SK-N-SH treated with all-trans-retinoic acid at 6 μM for 48 hours (cell line): ENCODE measurements around the gene CYB561.

Experiments
- ISL1 ChIP-seq: fragments of 250-450 bp; sonication (Bioruptor Pico); IDR thresholded peaks from 2 replicates; pipeline ENCODE4 v2.1.2; 2022; ENCODE audit warnings: mild to moderate bottlenecking, moderate library complexity
- OSR1 ChIP-seq: fragments of 250-450 bp; sonication (Bioruptor Pico); IDR thresholded peaks from 2 replicates; pipeline ENCODE4 v1.8.0; 2022; ENCODE audit warnings: moderate library complexity, mild to moderate bottlenecking, inconsistent platforms
- RARB ChIP-seq: fragments of 250-450 bp; sonication (Bioruptor Pico); IDR thresholded peaks from 2 replicates; pipeline ENCODE4 v1.8.0; 2021; ENCODE audit warnings: mild to moderate bottlenecking, moderate library complexity
- ZC3H10 ChIP-seq: fragments of 250-450 bp; sonication (Bioruptor Pico); IDR thresholded peaks from 2 replicates; pipeline ENCODE4 v1.5.1; 2021; ENCODE audit warnings: mild to moderate bottlenecking, moderate library complexity
- TF ChIP-seq, protein P1 (sequence below): fragments of 250-450 bp; sonication (Bioruptor Pico); IDR thresholded peaks from 2 replicates; pipeline ENCODE4 v1.8.0; 2020; ENCODE audit warnings: mild to moderate bottlenecking, moderate library complexity, borderline replicate concordance
- TF ChIP-seq, protein P2 (sequence below): fragments of 250-450 bp; sonication (Bioruptor Pico); IDR thresholded peaks from 2 replicates; pipeline ENCODE4 v1.8.0; 2021; ENCODE audit warnings: low read depth, mild to moderate bottlenecking, moderate library complexity, borderline replicate concordance

DNA sequence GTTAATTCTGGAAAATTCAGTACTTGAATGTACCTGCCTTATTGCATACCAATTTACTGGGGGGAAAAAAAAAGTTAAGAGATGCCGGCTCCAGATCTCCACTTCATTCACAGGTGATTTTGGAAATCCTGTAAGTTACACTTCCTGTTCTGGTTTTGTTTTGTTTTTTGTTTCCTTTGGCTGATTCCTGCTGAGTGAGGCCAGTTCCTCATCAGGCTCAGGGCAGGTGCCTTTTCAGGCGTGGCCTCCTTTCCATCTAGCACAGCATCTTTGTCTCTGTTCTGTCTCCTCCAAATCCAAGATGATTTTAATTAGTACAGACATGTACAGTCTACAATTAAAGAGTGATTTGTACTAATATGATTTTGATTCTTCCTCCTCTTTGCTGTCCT, 19.2 kb downstream of the CYB561 start:
- TF ChIP-seq, protein P1, sequence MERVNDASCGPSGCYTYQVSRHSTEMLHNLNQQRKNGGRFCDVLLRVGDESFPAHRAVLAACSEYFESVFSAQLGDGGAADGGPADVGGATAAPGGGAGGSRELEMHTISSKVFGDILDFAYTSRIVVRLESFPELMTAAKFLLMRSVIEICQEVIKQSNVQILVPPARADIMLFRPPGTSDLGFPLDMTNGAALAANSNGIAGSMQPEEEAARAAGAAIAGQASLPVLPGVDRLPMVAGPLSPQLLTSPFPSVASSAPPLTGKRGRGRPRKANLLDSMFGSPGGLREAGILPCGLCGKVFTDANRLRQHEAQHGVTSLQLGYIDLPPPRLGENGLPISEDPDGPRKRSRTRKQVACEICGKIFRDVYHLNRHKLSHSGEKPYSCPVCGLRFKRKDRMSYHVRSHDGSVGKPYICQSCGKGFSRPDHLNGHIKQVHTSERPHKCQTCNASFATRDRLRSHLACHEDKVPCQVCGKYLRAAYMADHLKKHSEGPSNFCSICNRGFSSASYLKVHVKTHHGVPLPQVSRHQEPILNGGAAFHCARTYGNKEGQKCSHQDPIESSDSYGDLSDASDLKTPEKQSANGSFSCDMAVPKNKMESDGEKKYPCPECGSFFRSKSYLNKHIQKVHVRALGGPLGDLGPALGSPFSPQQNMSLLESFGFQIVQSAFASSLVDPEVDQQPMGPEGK, result no peak
- TF ChIP-seq ZC3H10 (no peak), OSR1 (CRISPR knock-in tag) (no peak), RARB (CRISPR knock-in tag) (no peak), ISL1 (no peak)
- TF ChIP-seq, protein P2, sequence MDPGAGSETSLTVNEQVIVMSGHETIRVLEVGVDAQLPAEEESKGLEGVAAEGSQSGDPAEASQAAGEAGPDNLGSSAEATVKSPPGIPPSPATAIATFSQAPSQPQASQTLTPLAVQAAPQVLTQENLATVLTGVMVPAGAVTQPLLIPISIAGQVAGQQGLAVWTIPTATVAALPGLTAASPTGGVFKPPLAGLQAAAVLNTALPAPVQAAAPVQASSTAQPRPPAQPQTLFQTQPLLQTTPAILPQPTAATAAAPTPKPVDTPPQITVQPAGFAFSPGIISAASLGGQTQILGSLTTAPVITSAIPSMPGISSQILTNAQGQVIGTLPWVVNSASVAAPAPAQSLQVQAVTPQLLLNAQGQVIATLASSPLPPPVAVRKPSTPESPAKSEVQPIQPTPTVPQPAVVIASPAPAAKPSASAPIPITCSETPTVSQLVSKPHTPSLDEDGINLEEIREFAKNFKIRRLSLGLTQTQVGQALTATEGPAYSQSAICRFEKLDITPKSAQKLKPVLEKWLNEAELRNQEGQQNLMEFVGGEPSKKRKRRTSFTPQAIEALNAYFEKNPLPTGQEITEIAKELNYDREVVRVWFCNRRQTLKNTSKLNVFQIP (CRISPR knock-in tag), result no peak
